WERI-Rb-1 (cell line): ENCODE results near the gene ACER1.

Experiments used
- DNase-seq: peaks from one replicate; pipeline ENCODE4 v3.0.0-alpha.2; 2020
- H3K27ac ChIP-seq: fragments of 250-450 bp; sonication (Bioruptor Pico); 2 replicates; pipeline ENCODE4 v1.5.1; 2020; ENCODE audit warnings: mild to moderate bottlenecking, moderate library complexity
- H3K27me3 ChIP-seq: fragments of 250-450 bp; sonication (Bioruptor Pico); 2 replicates; pipeline ENCODE4 v1.5.1; 2021; ENCODE audit warnings: mild to moderate bottlenecking, low read depth, moderate library complexity; ENCODE audit not compliant: insufficient read depth, severe bottlenecking
- H3K36me3 ChIP-seq: fragments of 250-450 bp; sonication (Bioruptor Pico); 2 replicates; pipeline ENCODE4 v1.5.1; 2020; ENCODE audit warnings: mild to moderate bottlenecking, moderate library complexity
- H3K4me3 ChIP-seq: 2 replicates; pipeline ENCODE4 v1.5.1; 2011; ENCODE audit warnings: low read depth, mild to moderate bottlenecking, control low read depth, low read length
- H3K9me3 ChIP-seq: fragments of 250-450 bp; sonication (Bioruptor Pico); 2 replicates; pipeline ENCODE4 v1.5.1; 2021; ENCODE audit warnings: mild to moderate bottlenecking, moderate library complexity; ENCODE audit not compliant: severe bottlenecking
- CTCF ChIP-seq: IDR thresholded peaks from 2 replicates; pipeline ENCODE4 v1.5.1; 2011; ENCODE audit warnings: low read depth, mild to moderate bottlenecking, control low read depth, inconsistent platforms, low read length

The ACER1 gene

DNA sequence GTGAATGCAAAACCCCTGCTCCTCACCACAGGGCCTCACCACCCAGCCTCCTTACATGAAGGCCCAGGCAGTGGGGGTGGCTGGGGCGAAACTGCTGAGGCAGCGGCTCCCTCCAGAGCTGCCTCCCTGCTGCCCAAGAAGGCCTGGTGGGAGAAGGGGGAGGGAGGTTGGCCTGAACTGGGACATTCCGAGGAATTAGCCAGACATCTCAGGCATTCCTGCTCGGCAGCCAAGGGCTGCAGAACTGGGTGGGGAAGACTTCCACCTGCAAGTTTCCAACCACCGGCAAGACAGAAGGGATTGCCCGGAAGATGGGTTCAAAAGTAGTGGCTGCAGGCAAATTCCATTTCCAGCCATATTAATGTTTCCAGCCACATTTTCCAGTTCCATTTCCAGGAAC lies 44.6 kb upstream of the ACER1 start:
- peaks cover 55% of the 10 kb centered on the region for H3K36me3 ChIP-seq
- H3K27ac ChIP-seq: no peak overlapping the region
- no peaks in the 10 kb centered on the region for H3K27me3 ChIP-seq
- no peak for TF ChIP-seq CTCF
- no peak overlapping the region for H3K4me3 ChIP-seq
- no peak for DNase-seq
- H3K9me3 ChIP-seq: no peaks in the 10 kb centered on the region

GRCh38 chr19:6376512-6377190 lies 43.2 kb upstream of the ACER1 start:
- no peak for DNase-seq
- TF ChIP-seq CTCF: no peak
- H3K9me3 ChIP-seq: no peaks in the 10 kb centered on the region
- H3K27ac ChIP-seq: no peak overlapping the region
- H3K27me3 ChIP-seq: no peaks in the 10 kb centered on the region
- no peak overlapping the region for H3K4me3 ChIP-seq
- peaks cover 46% of the 10 kb centered on the region for H3K36me3 ChIP-seq

DNA sequence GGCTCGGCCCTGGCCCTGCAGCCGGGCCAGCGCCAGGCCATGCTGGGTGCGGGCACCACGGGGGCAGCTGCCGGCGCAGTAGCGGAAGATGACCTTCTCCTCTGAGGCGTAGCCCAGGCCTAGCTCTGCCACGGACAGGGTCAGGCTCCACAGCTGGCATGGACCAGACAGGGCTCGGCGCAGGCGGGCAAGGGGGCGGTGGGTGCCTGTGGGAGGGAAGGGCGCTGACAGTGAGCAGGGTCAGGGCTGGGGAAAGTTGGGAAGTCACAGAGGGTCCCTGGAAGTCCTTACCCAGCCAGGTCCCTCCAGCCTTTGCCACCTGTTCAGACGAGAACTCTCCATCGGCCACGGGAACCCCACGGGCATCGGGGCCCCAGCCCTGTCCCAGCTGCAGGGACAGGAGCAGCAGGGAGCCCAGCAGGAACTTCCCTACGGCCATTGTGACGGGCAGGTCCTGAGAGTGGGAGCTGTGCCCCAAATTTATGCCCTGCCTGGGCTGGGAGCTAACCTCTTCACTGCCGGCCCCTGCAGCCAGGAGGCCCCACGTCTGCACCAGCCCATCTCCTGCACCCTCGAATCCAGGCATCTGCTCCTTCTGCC lies 42.1 kb upstream of the ACER1 start, which contains the start of gene PSPN:
TSS of gene PSPN (minus strand) at position 523 of the 600 bp plus-strand sequence. CDS start at position 439, 84 bp downstream.
- Histone ChIP-seq H3K27me3 (no peaks in the 10 kb centered on the region), H3K36me3 (peaks cover 35% of the 10 kb centered on the region), H3K27ac (no peak within 1 kb of the TSS), H3K9me3 (no peaks in the 10 kb centered on the region), H3K4me3 (no peak within 1 kb of the TSS)
- DNase-seq: no peak
- no peak for TF ChIP-seq CTCF

DNA sequence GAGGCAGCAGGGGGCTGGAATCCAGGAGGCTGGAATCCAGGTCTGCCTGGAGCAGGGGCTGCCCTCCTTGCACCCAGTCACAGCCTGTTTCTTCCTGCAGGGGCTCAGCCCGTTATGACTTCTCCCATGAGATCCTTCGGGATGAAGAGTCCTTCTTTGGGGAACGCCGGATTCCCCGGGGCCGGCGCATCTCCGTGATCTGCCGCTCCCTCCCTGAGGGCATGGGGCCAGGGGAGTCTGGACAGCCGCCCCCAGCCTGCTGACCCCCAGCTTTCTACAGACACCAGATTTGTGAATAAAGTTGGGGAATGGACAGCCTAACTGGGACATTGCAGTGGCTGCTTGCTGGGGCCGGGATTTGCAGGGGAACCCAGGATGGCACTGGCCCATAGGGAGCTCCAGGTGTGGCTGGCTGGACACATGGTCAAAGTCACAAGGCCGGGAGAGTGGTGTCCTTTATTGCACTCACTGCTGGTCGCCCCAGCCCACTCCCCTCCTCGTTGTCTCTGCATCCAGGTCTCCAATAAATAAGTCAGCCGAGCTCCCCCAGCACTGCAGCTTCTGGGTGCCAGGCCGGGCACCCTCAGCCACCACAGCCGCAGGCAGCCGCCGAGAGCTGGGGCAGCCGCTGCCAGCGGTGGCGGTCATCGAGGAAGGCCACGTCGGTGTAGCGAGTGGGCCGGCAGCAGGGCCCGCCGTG lies 41.4 kb upstream of the ACER1 start:
- Histone ChIP-seq H3K27ac (no peak overlapping the region), H3K36me3 (peaks cover 28% of the 10 kb centered on the region), H3K9me3 (no peaks in the 10 kb centered on the region), H3K27me3 (no peaks in the 10 kb centered on the region), H3K4me3 (no peak overlapping the region)
- no peak for TF ChIP-seq CTCF
- DNase-seq: no peak

DNA sequence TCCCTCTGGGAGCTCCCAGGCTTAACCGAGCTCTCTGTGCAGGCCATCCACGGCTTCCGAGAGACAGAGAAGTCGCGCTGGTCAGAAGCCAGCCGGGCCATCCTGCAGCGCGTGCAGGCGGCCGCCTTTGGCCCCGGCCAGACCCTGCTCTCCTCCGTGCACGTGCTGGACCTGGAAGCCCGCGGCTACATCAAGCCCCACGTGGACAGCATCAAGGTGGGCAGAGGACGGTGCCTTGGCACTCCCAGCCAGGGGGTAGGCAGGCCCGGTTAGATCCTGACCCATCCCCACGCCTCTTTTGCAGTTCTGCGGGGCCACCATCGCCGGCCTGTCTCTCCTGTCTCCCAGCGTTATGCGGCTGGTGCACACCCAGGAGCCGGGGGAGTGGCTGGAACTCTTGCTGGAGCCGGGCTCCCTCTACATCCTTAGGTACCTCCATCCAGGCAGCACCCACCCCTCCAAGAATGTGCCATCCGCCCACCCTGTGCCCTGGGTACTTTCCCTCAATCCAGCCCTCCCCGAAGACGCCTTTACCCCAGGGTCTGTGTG lies 40.8 kb upstream of the ACER1 start:
- Histone ChIP-seq H3K9me3 (no peaks in the 10 kb centered on the region), H3K4me3 (no peak overlapping the region), H3K27me3 (no peaks in the 10 kb centered on the region), H3K27ac (no peak overlapping the region), H3K36me3 (peaks cover 22% of the 10 kb centered on the region)
- TF ChIP-seq CTCF: no peak
- DNase-seq: no peak
